H1 (cell line): ENCODE results near the gene EBNA1BP2.

Experiments
- BCL11A ChIP-seq, 2 experiments: IDR thresholded peaks; one replicate each; pipeline ENCODE4 v1.6.1; 2011; ENCODE audit warnings: low read depth in 2 of 2, low read length in 2 of 2, mild to moderate bottlenecking in 2 of 2
- CBX5 ChIP-seq: fragments of 300-800, 300-1000 bp; sonication (generic); IDR thresholded peaks from 2 replicates; pipeline ENCODE4 v1.7.1; 2016; ENCODE audit warnings: antibody characterized with exemption, low read length, low read depth
- CTCF ChIP-seq, 3 experiments: IDR thresholded peaks; 1 replicate in 2 of 3; 2 replicates in 1 of 3; pipeline versions ENCODE4 v1.5.1 to v1.6.1; 2011; ENCODE audit warnings: low read length in 3 of 3, mild to moderate bottlenecking in 3 of 3, inconsistent platforms in 2 of 3, low read depth in 1 of 3, moderate library complexity in 1 of 3; ENCODE audit not compliant: insufficient read depth in 1 of 3; ENCODE audit errors: control extremely low read depth in 1 of 3
- EP300 ChIP-seq, 2 experiments: IDR thresholded peaks; 1 replicate in 1 of 2; 2 replicates in 1 of 2; pipeline ENCODE4 v1.6.1; 2011 to 2012; ENCODE audit warnings: low read depth in 2 of 2, low read length in 2 of 2, mild to moderate bottlenecking in 2 of 2, borderline replicate concordance in 1 of 2, inconsistent platforms in 1 of 2, moderate library complexity in 1 of 2
- MAX ChIP-seq: IDR thresholded peaks from 2 replicates; pipeline ENCODE4 v1.6.1; 2012; ENCODE audit warnings: inconsistent platforms
- TCF12 ChIP-seq: IDR thresholded peaks from 2 replicates; pipeline ENCODE4 v1.6.1; 2011; ENCODE audit warnings: low read depth, mild to moderate bottlenecking, low read length
- TF ChIP-seq, protein P1 (sequence below): IDR thresholded peaks from 2 replicates; pipeline ENCODE4 v1.6.1; 2011; ENCODE audit warnings: low read length, improper control_type of control experiment

DNA sequence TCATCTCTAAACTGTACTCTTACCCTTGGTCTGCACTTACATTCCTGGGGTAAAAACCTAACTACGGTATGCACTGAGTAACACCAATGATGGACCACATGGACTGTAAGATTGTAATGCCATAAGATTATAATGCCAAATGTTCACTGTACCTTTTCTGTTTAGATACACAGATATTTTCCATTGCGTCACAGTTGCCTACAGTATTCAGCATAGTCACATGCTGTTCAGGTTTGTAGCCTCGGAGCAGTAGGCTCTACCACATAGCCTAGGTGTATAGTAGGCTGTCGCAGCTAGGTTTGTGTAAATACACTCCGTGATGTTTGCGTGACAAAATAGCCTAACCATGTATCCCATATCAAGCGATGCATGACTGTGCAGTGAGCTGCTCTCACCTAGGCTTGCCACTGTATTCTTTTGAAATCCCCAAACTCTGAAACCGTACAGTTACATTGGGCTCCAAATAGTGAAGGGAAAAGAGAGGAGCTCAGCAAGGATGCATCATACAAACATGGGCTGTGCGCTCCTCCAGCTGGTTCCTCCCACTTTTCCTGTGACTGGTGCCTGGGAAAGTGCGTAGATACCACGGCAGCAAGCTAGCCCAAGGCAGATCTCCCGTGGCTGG lies 35.3 kb upstream of the EBNA1BP2 start:
- TF ChIP-seq CBX5 (no peak), TCF12 (no peak), BCL11A (IDR thresholded peaks at IDR 0.05; ENCODE audit: low read depth in 2 of 2, low read length in 2 of 2) (no peak), CTCF (IDR thresholded peaks at IDR 0.05; ENCODE audit: control extremely low read depth in 1 of 3, insufficient read depth in 1 of 3, low read depth in 1 of 3, low read length in 3 of 3) (no peak), EP300 (IDR thresholded peaks at IDR 0.05; ENCODE audit: borderline replicate concordance in 1 of 2, low read depth in 2 of 2, low read length in 2 of 2) (no peak), MAX (no peak)
- TF ChIP-seq, protein P1, sequence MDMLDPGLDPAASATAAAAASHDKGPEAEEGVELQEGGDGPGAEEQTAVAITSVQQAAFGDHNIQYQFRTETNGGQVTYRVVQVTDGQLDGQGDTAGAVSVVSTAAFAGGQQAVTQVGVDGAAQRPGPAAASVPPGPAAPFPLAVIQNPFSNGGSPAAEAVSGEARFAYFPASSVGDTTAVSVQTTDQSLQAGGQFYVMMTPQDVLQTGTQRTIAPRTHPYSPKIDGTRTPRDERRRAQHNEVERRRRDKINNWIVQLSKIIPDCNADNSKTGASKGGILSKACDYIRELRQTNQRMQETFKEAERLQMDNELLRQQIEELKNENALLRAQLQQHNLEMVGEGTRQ = no peak
